Mucosa of rectum (tissue), 2 donors: Measurements from ENCODE around the gene TANGO6.

ENCODE experiments used
- H3K27ac ChIP-seq, 2 donors: one replicate each; pipeline ENCODE4 v1.7.0; 2013; ENCODE audit warnings: inconsistent platforms in 2 of 2, low read depth in 2 of 2, low read length in 2 of 2
- H3K27me3 ChIP-seq, 2 donors: one replicate each; pipeline ENCODE4 v1.7.0; 2013; ENCODE audit warnings: low read length in 2 of 2; ENCODE audit not compliant: control insufficient read depth in 2 of 2, insufficient read depth in 2 of 2
- H3K36me3 ChIP-seq, 2 donors: one replicate each; pipeline ENCODE4 v1.7.0; 2013; ENCODE audit warnings: low read length in 2 of 2; ENCODE audit not compliant: control insufficient read depth in 2 of 2, insufficient read depth in 2 of 2
- H3K4me1 ChIP-seq, 2 donors: one replicate each; pipeline ENCODE4 v1.7.0; 2013; ENCODE audit warnings: low read length in 2 of 2, mild to moderate bottlenecking in 1 of 2; ENCODE audit not compliant: control insufficient read depth in 2 of 2, insufficient read depth in 2 of 2
- H3K4me3 ChIP-seq, 2 donors: one replicate each; pipeline ENCODE4 v1.7.0; 2013; ENCODE audit warnings: low read length in 2 of 2
- H3K9ac ChIP-seq, 2 donors: one replicate each; pipeline ENCODE4 v1.7.0; 2013; ENCODE audit warnings: low read length in 2 of 2, low read depth in 1 of 2, mild to moderate bottlenecking in 1 of 2
- H3K9me3 ChIP-seq, 2 donors: one replicate each; pipeline ENCODE4 v1.7.0; 2013; ENCODE audit warnings: low read length in 2 of 2; ENCODE audit not compliant: control insufficient read depth in 2 of 2
- donor health status: healthy.
- donor health status: Normal muscosa, but diverticular disease.

The TANGO6 gene

DNA sequence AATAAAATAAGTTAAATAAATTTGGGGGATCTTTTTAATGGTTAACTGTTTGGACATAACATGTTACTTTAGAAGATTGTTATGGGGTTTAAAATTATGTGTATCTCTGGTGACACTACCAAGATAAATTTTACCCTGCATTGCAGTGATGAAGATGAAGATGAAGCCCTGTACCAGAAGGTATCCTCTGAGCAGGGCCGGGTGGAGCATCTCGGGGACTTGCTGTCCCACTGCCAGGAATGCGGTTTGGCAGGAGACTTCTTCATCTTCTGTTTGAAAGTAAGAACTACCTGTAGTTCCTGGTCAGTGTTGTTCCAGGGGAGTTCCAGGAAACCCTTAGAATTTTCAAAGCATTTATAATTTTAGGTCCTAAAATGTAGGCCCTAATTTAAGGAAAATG is 64.0 kb downstream of the TANGO6 start:
- peak overlapping the region in 1 of 2 donors; percentile 67 for H3K27ac ChIP-seq
- H3K4me1 ChIP-seq: peaks cover 2 to 7% of the 10 kb centered on the region in 2 donors
- H3K27me3 ChIP-seq: no peaks in the 10 kb centered on the region
- H3K4me3 ChIP-seq: no peak overlapping the region
- no peak overlapping the region for H3K9ac ChIP-seq
- peaks cover 0 to 10% of the 10 kb centered on the region in 2 donors for H3K36me3 ChIP-seq
- H3K9me3 ChIP-seq: no peaks in the 10 kb centered on the region

DNA sequence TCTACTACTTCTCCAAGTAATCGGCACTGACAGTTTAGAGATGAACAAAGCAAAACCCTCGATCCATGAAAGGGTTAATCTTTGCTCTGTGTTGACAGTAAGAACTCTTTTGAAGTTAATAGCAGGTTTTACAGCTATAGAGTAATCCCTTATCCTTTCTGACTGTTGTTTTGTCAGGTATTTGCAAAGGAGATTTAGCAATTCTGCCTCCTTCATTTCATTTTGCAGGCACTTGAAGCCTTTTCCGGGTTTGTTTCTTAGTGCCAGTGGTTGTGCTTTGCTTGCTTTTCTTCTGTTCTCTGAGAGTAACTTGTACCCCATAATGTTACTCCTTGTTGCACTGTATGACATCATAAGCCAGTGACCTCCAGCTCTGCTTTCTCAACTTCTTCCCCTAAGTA is 64.5 kb downstream of the TANGO6 start:
- Histone ChIP-seq H3K36me3 (peaks cover 0 to 10% of the 10 kb centered on the region in 2 donors), H3K27me3 (no peaks in the 10 kb centered on the region), H3K27ac (peak overlapping the region; percentile 17 to 67), H3K9me3 (no peaks in the 10 kb centered on the region), H3K4me3 (no peak overlapping the region), H3K9ac (no peak overlapping the region), H3K4me1 (peaks cover 2 to 7% of the 10 kb centered on the region in 2 donors)

DNA sequence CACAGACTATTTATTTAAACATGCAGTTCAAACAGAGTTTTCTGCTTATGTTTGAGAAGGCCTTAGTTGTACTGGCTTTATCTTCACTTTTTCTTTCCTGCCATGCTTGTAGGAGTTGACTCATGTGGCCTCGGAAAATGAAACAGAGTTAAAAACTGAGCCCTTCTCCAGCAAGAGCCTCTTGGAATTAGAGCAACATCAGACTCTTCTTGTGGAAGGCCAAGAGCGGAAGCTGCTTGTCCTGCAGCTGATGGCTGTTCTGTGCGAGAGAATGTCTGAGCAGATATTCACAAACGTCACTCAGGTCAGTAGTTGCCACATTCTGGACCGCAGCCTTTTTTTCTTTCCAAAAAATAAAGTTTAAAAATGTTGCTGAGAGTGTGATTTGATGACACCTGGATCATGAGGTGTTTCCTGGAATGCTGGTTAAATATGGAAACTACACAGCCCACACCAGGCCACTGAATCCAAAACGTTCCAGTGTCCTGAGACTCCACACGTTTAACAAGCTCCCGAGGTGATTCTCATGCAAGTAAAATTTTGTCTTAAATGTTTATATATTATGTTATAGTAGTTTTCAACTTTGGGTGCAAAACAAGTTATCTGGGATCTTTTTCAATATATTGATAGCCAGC is 65.9 kb downstream of the TANGO6 start:
- Histone ChIP-seq H3K4me3 (no peak overlapping the region), H3K27ac (no peak overlapping the region), H3K36me3 (peaks cover 0 to 10% of the 10 kb centered on the region in 2 donors), H3K27me3 (no peaks in the 10 kb centered on the region), H3K9ac (no peak overlapping the region), H3K4me1 (peaks cover 2 to 7% of the 10 kb centered on the region in 2 donors), H3K9me3 (no peaks in the 10 kb centered on the region)

DNA sequence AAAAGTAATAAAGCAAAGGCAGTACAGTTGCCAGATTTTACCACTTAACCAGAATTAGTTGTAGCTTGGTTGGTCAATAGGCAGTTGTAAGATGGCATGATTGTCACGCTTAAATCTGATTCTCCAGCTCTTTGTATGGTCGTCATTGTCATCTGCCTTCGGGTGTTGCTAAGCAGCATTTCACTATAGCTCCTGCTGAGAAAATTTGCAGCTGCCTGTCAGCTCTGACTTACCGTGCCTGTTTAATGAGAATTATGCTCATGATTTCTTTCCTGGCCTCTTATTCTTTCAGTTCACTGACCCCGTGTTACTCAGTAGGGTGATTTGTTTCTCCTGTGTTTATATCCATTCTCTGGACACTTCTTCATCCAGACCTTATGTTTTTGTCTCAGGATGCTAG is 66.7 kb downstream of the TANGO6 start:
- Histone ChIP-seq H3K36me3 (peaks cover 0 to 10% of the 10 kb centered on the region in 2 donors), H3K27ac (no peak overlapping the region), H3K9ac (no peak overlapping the region)

DNA sequence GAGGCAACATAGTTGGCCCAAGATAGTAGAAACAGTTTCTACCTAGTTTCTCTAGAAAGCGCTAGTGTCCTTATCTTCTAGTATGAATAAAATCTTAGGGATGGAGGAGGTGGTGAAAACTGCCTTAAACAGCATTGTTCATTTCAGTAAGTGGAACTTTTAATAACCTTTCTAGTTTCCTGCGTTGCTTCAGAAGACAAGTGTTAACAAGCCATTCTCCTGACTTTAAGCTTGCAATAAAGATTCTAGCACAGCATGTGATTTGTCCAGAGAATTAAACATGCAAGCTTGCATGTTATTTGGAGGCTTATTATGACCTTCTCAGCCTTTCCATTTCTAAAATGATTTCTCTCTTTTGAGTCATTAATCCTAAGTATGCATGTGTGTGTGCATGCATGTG is 72.3 kb downstream of the TANGO6 start:
- no peak overlapping the region for H3K4me3 ChIP-seq

More for the DNA sequence above, 66.7 kb downstream of the TANGO6 start:
- Histone ChIP-seq H3K4me1 (peaks cover 2 to 7% of the 10 kb centered on the region in 2 donors), H3K27me3 (no peaks in the 10 kb centered on the region), H3K9me3 (no peaks in the 10 kb centered on the region), H3K4me3 (no peak overlapping the region)

DNA sequence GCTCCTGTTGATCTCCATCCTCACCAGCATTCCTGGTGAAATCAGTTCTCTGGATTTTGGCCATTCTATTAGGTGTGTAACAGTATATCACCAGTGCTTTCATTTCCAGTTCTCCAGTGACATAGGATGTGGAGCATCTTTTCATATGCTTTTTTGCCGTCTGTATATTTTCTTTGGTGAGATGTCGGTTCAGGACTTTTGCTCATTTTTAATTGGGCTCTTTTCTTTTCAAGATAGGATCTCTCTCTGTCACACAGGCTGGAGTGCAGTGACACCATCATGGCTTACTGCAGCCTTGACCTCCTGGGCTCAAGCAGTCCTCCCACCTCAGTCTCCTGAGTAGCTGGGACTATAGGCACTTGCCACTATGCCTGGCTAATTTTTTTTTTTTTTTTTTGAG is 74.2 kb downstream of the TANGO6 start:
- Histone ChIP-seq H3K27me3 (no peaks in the 10 kb centered on the region), H3K36me3 (peaks cover 0 to 6% of the 10 kb centered on the region in 2 donors), H3K27ac (no peak overlapping the region), H3K9me3 (no peaks in the 10 kb centered on the region), H3K9ac (no peak overlapping the region), H3K4me1 (no peaks in the 10 kb centered on the region), H3K4me3 (no peak overlapping the region)

More for the DNA sequence above, 72.3 kb downstream of the TANGO6 start:
- no peak overlapping the region for H3K9ac ChIP-seq
- no peaks in the 10 kb centered on the region for H3K27me3 ChIP-seq
- no peak overlapping the region for H3K27ac ChIP-seq
- peaks cover 0 to 6% of the 10 kb centered on the region in 2 donors for H3K36me3 ChIP-seq
- H3K9me3 ChIP-seq: no peaks in the 10 kb centered on the region
- H3K4me1 ChIP-seq: no peaks in the 10 kb centered on the region

DNA sequence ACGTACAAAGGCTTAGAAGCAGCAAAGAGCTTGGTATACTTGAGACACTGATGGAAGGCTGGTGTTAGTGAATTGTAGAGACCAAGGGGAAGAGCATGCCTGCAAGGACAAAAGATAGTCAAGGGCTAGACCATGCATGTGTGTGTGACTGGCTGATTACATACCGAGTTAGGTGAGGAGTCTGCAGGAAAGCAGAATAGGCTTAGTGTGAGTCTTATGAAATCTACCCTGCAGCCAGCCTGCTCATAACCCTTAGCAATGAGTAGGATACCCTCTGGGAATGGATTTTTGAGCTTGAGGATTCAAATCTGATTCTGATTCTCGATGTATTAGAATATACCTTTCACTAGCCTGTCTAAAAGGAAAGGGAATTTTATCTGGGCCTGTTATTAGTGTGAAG is 77.0 kb downstream of the TANGO6 start:
- H3K9me3 ChIP-seq: no peaks in the 10 kb centered on the region
- H3K27me3 ChIP-seq: no peaks in the 10 kb centered on the region
- no peak overlapping the region for H3K9ac ChIP-seq
- H3K27ac ChIP-seq: no peak overlapping the region
- no peak overlapping the region for H3K4me3 ChIP-seq
- peaks cover 6 to 15% of the 10 kb centered on the region in 2 donors for H3K4me1 ChIP-seq
- H3K36me3 ChIP-seq: peaks cover 0 to 6% of the 10 kb centered on the region in 2 donors

DNA sequence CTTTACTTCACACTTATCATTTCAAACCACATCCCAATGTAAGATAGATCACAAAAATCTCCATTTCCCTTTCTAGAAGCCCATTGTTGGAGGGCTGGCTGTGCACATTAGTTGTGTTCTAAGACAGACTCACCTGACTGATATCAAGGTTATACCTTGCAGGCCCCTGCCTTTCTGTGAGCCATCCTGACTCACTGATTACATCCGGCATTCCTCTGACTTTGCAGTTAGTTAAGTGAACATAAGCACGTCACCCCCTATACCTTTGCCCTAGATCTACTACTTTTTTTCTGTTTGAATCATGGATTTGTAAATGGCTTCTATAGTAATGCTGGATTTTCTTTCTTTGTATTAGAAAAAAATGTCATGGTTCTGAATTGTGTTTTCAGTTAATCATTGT is 78.3 kb downstream of the TANGO6 start:
- no peaks in the 10 kb centered on the region for H3K9me3 ChIP-seq
- H3K9ac ChIP-seq: no peak overlapping the region
- H3K36me3 ChIP-seq: peaks cover 0 to 4% of the 10 kb centered on the region in 2 donors
- no peak overlapping the region for H3K4me3 ChIP-seq
- H3K27ac ChIP-seq: peak overlapping the region in 1 of 2 donors; percentile 38
- H3K4me1 ChIP-seq: peaks cover 6 to 16% of the 10 kb centered on the region in 2 donors
- H3K27me3 ChIP-seq: no peaks in the 10 kb centered on the region

DNA sequence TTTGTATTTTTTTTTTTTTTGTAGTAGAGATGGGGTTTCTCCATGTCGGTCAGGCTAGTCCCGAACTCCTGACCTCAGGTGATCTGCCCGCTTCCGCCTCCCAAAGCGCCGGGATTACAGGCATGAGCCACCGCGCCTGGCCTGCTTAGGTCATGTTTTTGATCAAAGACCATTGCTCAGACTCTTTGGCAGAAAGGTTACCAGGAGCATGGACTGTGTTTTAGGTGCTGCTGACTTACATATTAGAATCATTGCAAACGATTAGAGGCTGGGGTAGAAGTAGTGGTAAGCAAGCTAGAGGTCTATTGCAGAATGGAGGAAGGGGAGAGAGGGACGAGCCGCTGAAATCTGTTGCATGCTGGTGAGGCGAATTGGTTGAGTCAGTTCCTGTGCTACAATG is 79.8 kb downstream of the TANGO6 start:
- Histone ChIP-seq H3K27ac (peak overlapping the region; percentile 78 to 79), H3K9me3 (no peaks in the 10 kb centered on the region), H3K27me3 (no peaks in the 10 kb centered on the region), H3K4me3 (no peak overlapping the region), H3K4me1 (peaks cover 8 to 21% of the 10 kb centered on the region in 2 donors), H3K36me3 (peaks cover 0 to 10% of the 10 kb centered on the region in 2 donors), H3K9ac (no peak overlapping the region)

DNA sequence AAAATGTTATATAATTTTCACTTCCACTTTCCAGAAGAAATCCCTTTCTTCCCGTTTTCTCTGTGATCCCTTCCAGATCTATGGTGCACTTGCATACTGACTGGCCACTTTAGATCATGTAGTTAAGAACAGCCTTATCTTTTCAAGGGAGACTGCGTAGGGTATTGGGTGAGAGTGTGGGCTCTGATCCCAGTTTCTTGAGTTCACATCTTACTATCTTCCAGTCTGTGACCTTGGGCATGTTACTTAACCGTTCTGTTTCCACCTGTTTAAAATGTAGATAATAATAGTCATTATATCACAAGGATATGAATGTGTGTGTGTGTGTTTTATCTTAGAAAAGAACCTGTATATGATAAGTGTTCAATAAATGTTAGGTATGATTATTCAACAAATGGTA is 83.7 kb downstream of the TANGO6 start:
- Histone ChIP-seq H3K27me3 (no peaks in the 10 kb centered on the region), H3K36me3 (peaks cover 0 to 11% of the 10 kb centered on the region in 2 donors), H3K4me3 (no peak overlapping the region), H3K27ac (peak overlapping the region; percentile 15 to 48), H3K9me3 (no peaks in the 10 kb centered on the region), H3K9ac (no peak overlapping the region), H3K4me1 (peaks cover 11 to 33% of the 10 kb centered on the region in 2 donors)
